Vagina (tissue), 2 donors: Measurements from ENCODE around the gene GREB1. TPM values are rescaled to one million over a fixed set of nuclear protein-coding genes. Genes with fewer than 3 reads are reported as not detected.
"Not testable (repeated sequence)": the region's sequence is repeated elsewhere in the genome, so short reads cannot be mapped to it uniquely, and the experiment has no call there.

Experiments
- DNase-seq, 2 donors: peaks; one replicate each; pipeline ENCODE4 v3.0.0-alpha.2; 2017; ENCODE audit errors: extremely low spot score in 2 of 2
- H3K27ac ChIP-seq: fragments of 200-600 bp; sonication (generic); one replicate; pipeline ENCODE4 v1.5.1; 2019
- H3K27me3 ChIP-seq: fragments of 200-600 bp; sonication (generic); one replicate; pipeline ENCODE4 v1.5.1; 2019
- H3K36me3 ChIP-seq, 2 donors: fragments of 200-600 bp; sonication (generic); one replicate each; pipeline ENCODE4 v1.5.1; 2017 to 2019
- H3K4me1 ChIP-seq: fragments of 200-600 bp; sonication (generic); one replicate; pipeline ENCODE4 v1.5.1; 2019
- H3K4me3 ChIP-seq, 2 donors: fragments of 200-600 bp; sonication (generic); 1 replicate in 1 of 2; 2 replicates in 1 of 2; pipeline ENCODE4 v1.5.1; 2016 to 2019
- H3K9me3 ChIP-seq: fragments of 200-600 bp; sonication (generic); one replicate; pipeline ENCODE4 v1.5.1; 2019
- POLR2A ChIP-seq, 2 donors: fragments of 450-650 bp; IDR thresholded peaks; one replicate each; pipeline ENCODE4 v1.6.1; 2017; ENCODE audit warnings: antibody characterized with exemption in 2 of 2, mild to moderate bottlenecking in 2 of 2, moderate library complexity in 2 of 2
- POLR2AphosphoS5 ChIP-seq, 2 donors: sonication (generic); formaldehyde crosslinking; IDR thresholded peaks; one replicate each; pipeline ENCODE4 v1.9.0; 2017; ENCODE audit warnings: antibody characterized with exemption in 2 of 2, mild to moderate bottlenecking in 2 of 2, low read depth in 1 of 2; ENCODE audit not compliant: insufficient read depth in 1 of 2
- intact Hi-C: fragments of 100-400 bp; cut with DNase I; formaldehyde crosslinking; loops from one replicate; pipeline ENCODE4 v1.15.1; 2023
- total RNA-seq: library from RNA; depleted of rRNA; stranded (reverse); fragments of >200 nt; gene quantifications from one replicate; pipeline ENCODE4 v1.2.3, GENCODE V29; 2016
- TF ChIP-seq, protein P1 (sequence below), 3 experiments: fragments of 450-650 bp in 2 of 3; fragments of 200-600 bp in 1 of 3; sonication (generic) in 1 of 3; IDR thresholded peaks; one replicate each; pipeline ENCODE4 v1.5.1; 2017 to 2019; ENCODE audit warnings: antibody characterized with exemption in 3 of 3, mild to moderate bottlenecking in 2 of 3, moderate library complexity in 2 of 3

Gene GREB1
- total RNA-seq, 1 donor from 2014 or later = 35.4 TPM

DNA sequence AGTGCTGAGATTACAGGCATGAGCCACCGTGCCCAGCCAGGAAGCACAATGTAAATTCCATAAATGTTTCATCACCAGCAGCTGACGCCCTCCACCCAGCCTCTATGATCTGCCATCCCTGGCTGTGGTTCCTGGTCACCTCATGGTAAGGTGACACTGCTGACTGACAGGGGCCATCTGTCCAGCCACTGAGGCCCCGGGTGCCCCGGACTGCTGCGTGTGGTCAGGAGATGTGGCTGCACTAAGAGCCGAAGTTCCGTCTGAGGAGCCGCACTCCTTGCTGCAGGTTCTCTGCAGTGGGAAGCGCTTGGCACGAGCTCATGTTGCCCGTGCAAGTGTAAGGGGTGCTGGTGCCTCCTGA lies 125.2 kb downstream of the GREB1 start:
- TF ChIP-seq POLR2AphosphoS5 (IDR thresholded peaks at IDR 0.05; ENCODE audit: insufficient read depth in 1 of 2, low read depth in 1 of 2) (no peak), POLR2A (IDR thresholded peaks at IDR 0.05) (no peak)
- TF ChIP-seq, protein P1, sequence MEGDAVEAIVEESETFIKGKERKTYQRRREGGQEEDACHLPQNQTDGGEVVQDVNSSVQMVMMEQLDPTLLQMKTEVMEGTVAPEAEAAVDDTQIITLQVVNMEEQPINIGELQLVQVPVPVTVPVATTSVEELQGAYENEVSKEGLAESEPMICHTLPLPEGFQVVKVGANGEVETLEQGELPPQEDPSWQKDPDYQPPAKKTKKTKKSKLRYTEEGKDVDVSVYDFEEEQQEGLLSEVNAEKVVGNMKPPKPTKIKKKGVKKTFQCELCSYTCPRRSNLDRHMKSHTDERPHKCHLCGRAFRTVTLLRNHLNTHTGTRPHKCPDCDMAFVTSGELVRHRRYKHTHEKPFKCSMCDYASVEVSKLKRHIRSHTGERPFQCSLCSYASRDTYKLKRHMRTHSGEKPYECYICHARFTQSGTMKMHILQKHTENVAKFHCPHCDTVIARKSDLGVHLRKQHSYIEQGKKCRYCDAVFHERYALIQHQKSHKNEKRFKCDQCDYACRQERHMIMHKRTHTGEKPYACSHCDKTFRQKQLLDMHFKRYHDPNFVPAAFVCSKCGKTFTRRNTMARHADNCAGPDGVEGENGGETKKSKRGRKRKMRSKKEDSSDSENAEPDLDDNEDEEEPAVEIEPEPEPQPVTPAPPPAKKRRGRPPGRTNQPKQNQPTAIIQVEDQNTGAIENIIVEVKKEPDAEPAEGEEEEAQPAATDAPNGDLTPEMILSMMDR (IDR thresholded peaks at IDR 0.05) = no peak
- Histone ChIP-seq H3K27me3 (no peaks in the 10 kb centered on the region), H3K36me3 (no peaks in the 10 kb centered on the region)

DNA sequence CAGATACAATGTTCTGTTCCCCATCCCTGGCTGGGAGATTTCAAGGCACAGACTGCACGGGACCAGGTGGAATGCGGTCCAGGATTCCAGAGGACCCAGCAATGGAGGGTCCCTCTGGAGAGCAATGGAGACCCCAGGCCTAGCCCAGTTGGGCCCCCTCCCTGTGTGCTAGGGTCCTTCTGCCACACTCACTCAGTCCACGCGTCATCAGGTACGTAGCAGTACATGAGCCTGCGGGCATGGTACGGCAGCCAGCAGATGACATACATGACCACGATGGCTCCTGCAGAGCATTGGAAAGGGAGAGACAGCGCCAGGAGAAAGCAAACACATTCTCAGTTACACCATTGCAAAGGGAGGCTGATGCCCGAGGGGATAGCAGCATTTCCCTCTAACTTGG lies 126.0 kb downstream of the GREB1 start:
- no peaks in the 10 kb centered on the region for H3K9me3 ChIP-seq
- intact Hi-C loops = no loop called here
- H3K4me3 ChIP-seq = no peak overlapping the region
- H3K36me3 ChIP-seq = no peaks in the 10 kb centered on the region
- TF ChIP-seq, protein P1 (IDR thresholded peaks at IDR 0.05) = no peak
- TF ChIP-seq POLR2AphosphoS5 (IDR thresholded peaks at IDR 0.05; ENCODE audit: insufficient read depth in 1 of 2, low read depth in 1 of 2) (no peak), POLR2A (IDR thresholded peaks at IDR 0.05) (no peak)
- H3K4me1 ChIP-seq = no peaks in the 10 kb centered on the region
- DNase-seq = no peak
- no peak overlapping the region for H3K27ac ChIP-seq
- H3K27me3 ChIP-seq = no peaks in the 10 kb centered on the region

More for the DNA sequence above, 125.2 kb downstream of the GREB1 start:
- H3K4me3 ChIP-seq = no peak overlapping the region
- no peaks in the 10 kb centered on the region for H3K4me1 ChIP-seq
- H3K27ac ChIP-seq = no peak overlapping the region
- intact Hi-C loops = no loop called here
- H3K9me3 ChIP-seq = no peaks in the 10 kb centered on the region
- DNase-seq = peak in 1 of 2 donors; percentile 87

DNA sequence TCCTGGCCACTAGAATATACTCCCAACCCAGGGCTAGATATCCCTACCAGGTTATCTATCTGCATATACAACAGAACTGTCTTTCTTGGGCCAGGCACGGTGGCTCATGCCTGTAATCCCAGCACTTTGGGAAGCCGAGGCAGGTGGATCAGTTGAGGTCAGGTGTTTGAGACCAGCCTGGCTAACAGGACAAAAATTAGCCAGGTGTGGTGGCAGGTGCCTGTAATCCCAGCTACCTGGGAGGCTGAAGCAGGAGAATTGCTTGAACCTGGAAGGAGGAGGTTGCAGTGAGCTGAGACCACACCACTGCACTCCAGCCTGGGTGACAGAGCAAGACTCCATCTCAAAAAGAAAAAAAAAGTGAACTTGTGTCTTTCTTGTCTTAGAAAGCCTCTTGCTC lies 126.6 kb downstream of the GREB1 start:
- H3K4me1 ChIP-seq, H3K36me3 ChIP-seq, H3K4me3 ChIP-seq, intact Hi-C loops, H3K27ac ChIP-seq, DNase-seq, H3K9me3 ChIP-seq, H3K27me3 ChIP-seq: not testable (repeated sequence)

DNA sequence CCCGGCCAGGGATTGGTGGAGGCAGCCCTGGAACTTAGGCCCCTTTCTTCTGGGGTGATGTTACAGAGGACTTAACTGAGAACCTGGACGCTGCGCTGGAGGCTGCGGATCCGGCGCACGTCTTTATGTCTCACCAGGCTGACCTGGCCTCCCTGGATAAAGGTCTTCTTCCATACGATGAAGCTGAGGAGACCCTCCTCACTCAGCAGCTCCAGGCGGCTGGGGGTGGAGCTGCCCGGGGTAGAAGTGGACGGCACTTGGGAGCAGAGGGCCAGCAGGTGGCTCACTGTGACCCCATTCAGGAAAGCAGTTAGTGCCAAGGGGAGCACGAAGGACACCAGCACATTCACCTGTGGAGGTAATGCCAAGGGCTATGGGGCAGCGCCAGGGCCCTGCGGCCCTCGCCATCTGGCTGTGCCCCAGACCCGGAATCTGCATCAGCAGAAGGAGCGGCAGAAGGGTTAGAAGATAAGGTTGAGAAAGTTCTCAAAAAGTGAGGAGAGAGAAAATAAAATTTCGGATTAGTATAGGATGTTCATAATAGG lies 128.1 kb downstream of the GREB1 start:
- intact Hi-C loops = no loop called here
- no peaks in the 10 kb centered on the region for H3K4me1 ChIP-seq
- no peaks in the 10 kb centered on the region for H3K36me3 ChIP-seq
- no peak overlapping the region for H3K4me3 ChIP-seq
- no peaks in the 10 kb centered on the region for H3K9me3 ChIP-seq
- no peak overlapping the region for H3K27ac ChIP-seq
- no peaks in the 10 kb centered on the region for H3K27me3 ChIP-seq
- DNase-seq = no peak
- TF ChIP-seq POLR2A (IDR thresholded peaks at IDR 0.05) = no peak

DNA sequence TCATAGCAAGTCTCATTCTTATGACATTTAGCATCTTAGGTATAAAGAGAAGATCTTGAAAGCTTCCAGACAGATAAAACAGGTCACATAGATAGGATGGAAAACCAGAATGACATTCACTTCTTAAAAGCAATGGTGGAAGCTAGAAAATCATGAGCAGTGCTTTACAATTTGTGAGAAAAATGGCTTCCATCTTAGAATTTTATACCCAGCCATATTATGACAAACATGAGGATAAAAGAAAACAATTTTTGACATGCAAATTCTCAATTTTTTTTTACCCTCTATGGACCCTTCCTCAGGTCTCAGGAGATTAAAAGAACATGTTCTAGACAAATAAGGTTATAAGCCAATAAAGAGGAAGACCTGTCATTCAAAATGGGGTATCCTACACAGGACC lies 129.0 kb downstream of the GREB1 start:
- H3K27ac ChIP-seq = no peak overlapping the region
- no peaks in the 10 kb centered on the region for H3K9me3 ChIP-seq
- intact Hi-C loops = no loop called here
- no peak for DNase-seq
- H3K4me1 ChIP-seq = no peaks in the 10 kb centered on the region
- H3K27me3 ChIP-seq = no peaks in the 10 kb centered on the region
- H3K4me3 ChIP-seq = no peak overlapping the region
- no peaks in the 10 kb centered on the region for H3K36me3 ChIP-seq
- TF ChIP-seq, protein P1 (IDR thresholded peaks at IDR 0.05) = no peak
- TF ChIP-seq POLR2A (IDR thresholded peaks at IDR 0.05) (no peak), POLR2AphosphoS5 (IDR thresholded peaks at IDR 0.05; ENCODE audit: insufficient read depth in 1 of 2, low read depth in 1 of 2) (no peak)

DNA sequence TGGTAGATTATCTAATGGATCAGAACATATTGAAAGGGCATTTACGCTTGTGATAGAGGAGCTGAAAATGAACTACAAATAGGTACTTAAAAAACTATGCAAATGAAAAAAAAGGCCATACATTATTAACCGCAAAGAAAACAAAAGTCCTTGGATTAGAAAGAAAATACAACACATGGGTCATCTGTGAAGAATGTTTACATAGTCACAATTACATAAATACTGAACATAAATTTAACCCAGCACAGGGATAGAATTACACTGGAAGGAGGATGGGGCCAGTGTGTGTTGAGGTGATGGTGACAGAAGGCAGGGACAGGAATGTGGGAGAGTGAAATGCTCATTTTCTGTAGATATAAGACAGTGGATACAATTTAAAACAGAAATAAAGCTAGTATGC lies 129.6 kb downstream of the GREB1 start:
- no peaks in the 10 kb centered on the region for H3K27me3 ChIP-seq
- no peak overlapping the region for H3K4me3 ChIP-seq
- H3K36me3 ChIP-seq = no peaks in the 10 kb centered on the region
- TF ChIP-seq, protein P1 (IDR thresholded peaks at IDR 0.05) = no peak
- TF ChIP-seq POLR2AphosphoS5 (IDR thresholded peaks at IDR 0.05; ENCODE audit: insufficient read depth in 1 of 2, low read depth in 1 of 2) (no peak), POLR2A (IDR thresholded peaks at IDR 0.05) (no peak)
- H3K27ac ChIP-seq = no peak overlapping the region
- intact Hi-C loops = no loop called here
- no peak for DNase-seq
- no peaks in the 10 kb centered on the region for H3K9me3 ChIP-seq
- H3K4me1 ChIP-seq = no peaks in the 10 kb centered on the region
